NT2/D1 (cell line): ENCODE data around the gene ARHGAP23.

Experiments
- SUZ12 ChIP-seq: IDR thresholded peaks from 2 replicates; pipeline ENCODE4 v1.6.1; 2011; ENCODE audit not compliant: insufficient read length, insufficient read depth; ENCODE audit errors: extremely low read depth
- YY1 ChIP-seq: IDR thresholded peaks from 2 replicates; pipeline ENCODE4 v1.6.1; 2011; ENCODE audit not compliant: insufficient read length, insufficient read depth
- ZNF274 ChIP-seq: IDR thresholded peaks from 2 replicates; pipeline ENCODE4 v1.6.1; 2011; ENCODE audit warnings: mild to moderate bottlenecking, low read depth, low read length

DNA sequence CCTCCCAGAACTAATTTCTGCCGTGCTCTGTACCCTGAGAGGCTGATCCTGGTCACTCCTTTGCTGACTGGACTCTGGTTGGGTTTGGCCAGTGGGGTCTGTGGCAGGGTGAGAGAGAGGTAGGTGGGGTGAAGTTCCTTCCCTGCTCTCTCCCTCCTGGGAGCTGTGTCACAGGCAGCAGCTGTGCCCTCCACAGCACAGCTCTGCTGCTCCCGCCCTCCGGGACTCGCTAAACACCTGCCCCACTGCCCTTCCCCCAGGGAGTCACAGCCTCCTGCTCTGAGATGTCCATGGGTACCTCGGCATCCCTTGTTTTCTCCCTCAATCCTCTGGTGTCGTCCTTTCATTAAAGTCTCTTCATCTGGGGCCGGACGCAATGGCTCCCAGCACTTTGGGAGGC, 111.1 kb downstream of the ARHGAP23 start:
- TF ChIP-seq YY1, result no peak
- no peak for TF ChIP-seq ZNF274
- TF ChIP-seq SUZ12, result no peak
